Measurements from ENCODE around the gene LONRF3.

DNA sequence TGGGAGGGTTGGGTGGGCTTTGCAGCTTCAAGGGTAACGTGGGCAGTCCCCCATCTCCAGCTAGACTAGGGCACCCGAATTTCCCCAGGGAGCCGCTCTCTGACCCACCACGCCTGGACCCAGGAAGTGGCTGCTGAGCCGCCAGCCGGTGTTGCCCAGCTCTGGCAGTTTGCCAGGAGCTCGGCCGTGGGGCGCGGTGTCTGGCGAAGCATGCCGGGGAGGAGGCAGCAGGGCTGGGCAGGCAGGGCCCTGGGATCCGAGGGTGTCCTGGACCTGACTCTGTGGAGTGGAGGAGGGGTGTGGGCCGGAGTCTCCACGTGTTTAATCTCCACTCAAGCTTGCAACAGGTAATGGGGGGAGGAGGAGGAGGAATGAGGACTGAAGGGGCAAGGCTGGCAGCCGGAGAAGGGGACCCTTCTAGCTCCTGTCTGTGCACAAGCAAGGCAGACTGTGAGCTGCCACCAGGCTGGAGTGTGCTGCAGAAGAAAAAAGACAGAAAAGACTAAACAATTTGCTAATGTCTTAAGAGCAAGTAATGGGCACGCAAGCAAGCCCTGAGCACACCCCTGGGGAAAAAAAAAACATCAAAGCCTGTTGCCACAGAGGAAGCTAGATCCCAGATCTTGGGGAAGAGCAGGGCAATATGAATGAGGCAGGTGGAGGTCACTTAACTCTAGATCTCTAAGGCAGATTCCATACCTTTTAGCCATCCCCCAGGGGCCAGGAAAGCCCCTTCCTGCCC is 2.4 kb downstream of the LONRF3 start:
- TF ChIP-seq BHLHE40 (IDR thresholded peaks at IDR 0.05; ENCODE audit: borderline replicate concordance): no peak
- no peak for TF ChIP-seq SP1 (IDR thresholded peaks at IDR 0.05)
- TF ChIP-seq SUZ12 (IDR thresholded peaks at IDR 0.05): no peak
- no peak for TF ChIP-seq LEF1 (IDR thresholded peaks at IDR 0.05; ENCODE audit: borderline replicate concordance)
- no peak for TF ChIP-seq FOXA1 (IDR thresholded peaks at IDR 0.05)
- TF ChIP-seq TARDBP (IDR thresholded peaks at IDR 0.05): no peak
- no peak for TF ChIP-seq ELF4 (IDR thresholded peaks at IDR 0.05)
- no peak for TF ChIP-seq CTBP1 (IDR thresholded peaks at IDR 0.05; ENCODE audit: borderline replicate concordance)
